HepG2 (cell line): ENCODE data around the gene DDN. TPM values are rescaled to one million over a fixed set of nuclear protein-coding genes. Genes with fewer than 3 reads are reported as not detected.
A peak's percentile ranks its signal among the peaks of the same experiment; 100 is the strongest.

ENCODE experiments used
- ATAC-seq: fragments of 200-7000 bp; cut with Tn5 transposase; 3 replicates; pipeline ENCODE4 v1.9.1; 2020; ENCODE audit warnings: mild to moderate bottlenecking, moderate library complexity
- BruUV-seq: library from RNA; stranded (reverse); fragments of 400-500 nt; replicated peaks from 2 replicates; lab custom pipeline; 2021; lab: Mats Ljungman, UMichigan
- CTCF ChIA-PET: fragments of 300-600 bp; formaldehyde crosslinking; extraction: SDS; loops from one replicate; lab custom pipeline; 2021; ENCODE audit warnings: low total read pairs, inconsistent platforms, low intra/inter-chr PET ratio; lab: Yijun Ruan, JAX
- POLR2A ChIA-PET: fragments of 350-600 bp; sonication (Branson Sonifier 250); formaldehyde crosslinking; loops from one replicate; lab custom pipeline; 2020; ENCODE audit warnings: antibody characterized with exemption, inconsistent platforms; lab: Yijun Ruan, JAX
- DNase-seq: peaks from one replicate; pipeline ENCODE4 v3.0.0-alpha.2; 2015; ENCODE audit warnings: low spot score
- FAIRE-seq: peaks from 3 replicates; lab custom pipeline; 2011; peaks lifted over from hg19 to GRCh38; lab: Jason Lieb, UNC
- H2AFZ ChIP-seq: one replicate; pipeline ENCODE4 v1.6.1; 2011; ENCODE audit warnings: low read length, inconsistent platforms
- H3K27ac ChIP-seq: fragments of 300-600 bp; 3 replicates; pipeline ENCODE4 v1.8.0; 2011; ENCODE audit warnings: mixed run types, mild to moderate bottlenecking, mixed read lengths, low read length, inconsistent platforms; ENCODE audit not compliant: insufficient read depth; ENCODE audit errors: extremely low read length
- H3K27me3 ChIP-seq, 2 experiments: fragments of 200-600 bp in 1 of 2; 2 replicates in 1 of 2; 3 replicates in 1 of 2; pipeline versions ENCODE4 v1.6.0 to v1.8.0; 2011; ENCODE audit warnings: low read length in 2 of 2, mild to moderate bottlenecking in 2 of 2, moderate library complexity in 2 of 2, inconsistent platforms in 1 of 2; ENCODE audit not compliant: insufficient read depth in 2 of 2, control insufficient read depth in 1 of 2
- H3K36me3 ChIP-seq, 2 experiments: fragments of 200-600 bp in 1 of 2; replicated peaks in 1 of 2; 2 replicates in 1 of 2; 3 replicates in 1 of 2; pipeline versions ENCODE4 v1.5.1 to v1.8.0; 2011; ENCODE audit warnings: low read length in 2 of 2, inconsistent platforms in 1 of 2; ENCODE audit not compliant: insufficient read depth in 2 of 2, control insufficient read depth in 1 of 2
- H3K4me1 ChIP-seq: 2 replicates; pipeline ENCODE4 v1.5.1; 2012; ENCODE audit warnings: low read length, inconsistent platforms; ENCODE audit not compliant: insufficient read depth
- H3K4me2 ChIP-seq: 2 replicates; pipeline ENCODE4 v1.6.0; 2011; ENCODE audit warnings: low read depth, low read length, inconsistent platforms
- H3K4me3 ChIP-seq, 3 experiments: fragments of 200-600 bp in 1 of 3; sonication (generic), shearing (Covaris generic) in 1 of 3; replicated peaks in 1 of 3; 2 replicates each; pipeline ENCODE4 v1.5.1; 2011 to 2016; ENCODE audit warnings: low read length in 3 of 3, inconsistent platforms in 2 of 3, low read depth in 2 of 3, mild to moderate bottlenecking in 2 of 3, control low read depth in 1 of 3, mixed read lengths in 1 of 3; ENCODE audit not compliant: insufficient read depth in 1 of 3
- H3K79me2 ChIP-seq: one replicate; pipeline ENCODE4 v1.6.1; 2011; ENCODE audit warnings: low read length, inconsistent platforms; ENCODE audit not compliant: insufficient read depth
- H3K9ac ChIP-seq: 2 replicates; pipeline ENCODE4 v1.6.0; 2011; ENCODE audit warnings: mild to moderate bottlenecking, low read depth, low read length, inconsistent platforms; ENCODE audit not compliant: insufficient read depth
- H3K9me3 ChIP-seq: 2 replicates; pipeline ENCODE4 v1.5.1; 2012; ENCODE audit warnings: mild to moderate bottlenecking, low read length
- H4K20me1 ChIP-seq: 2 replicates; pipeline ENCODE4 v1.6.0; 2011; ENCODE audit warnings: inconsistent platforms, mild to moderate bottlenecking, low read length, moderate library complexity; ENCODE audit not compliant: insufficient read depth
- ADNP ChIP-seq: sonication (generic); formaldehyde crosslinking; IDR thresholded peaks from 2 replicates; pipeline ENCODE4 v1.4.0; 2020; ENCODE audit warnings: missing genetic modification reagents
- CSRNP2 ChIP-seq: sonication (generic); formaldehyde crosslinking; conservative IDR thresholded peaks from 2 replicates; pipeline ENCODE4 v1.8.0; 2022; ENCODE audit warnings: low read depth, missing genetic modification reagents
- CTCF ChIP-seq: sonication (generic); formaldehyde crosslinking; IDR thresholded peaks from 2 replicates; pipeline ENCODE4 v1.5.0; 2020; ENCODE audit warnings: mild to moderate bottlenecking, missing genetic modification reagents, moderate library complexity
- FOXP1 ChIP-seq, 2 experiments: fragments of 450-650 bp in 1 of 2; IDR thresholded peaks; 2 replicates each; pipeline ENCODE4 v1.6.1; 2017 to 2018; ENCODE audit warnings: antibody characterized with exemption in 1 of 2
- MAX ChIP-seq: IDR thresholded peaks from 2 replicates; pipeline ENCODE4 v1.6.1; 2012; ENCODE audit warnings: inconsistent platforms
- PITX1 ChIP-seq: sonication (generic); formaldehyde crosslinking; IDR thresholded peaks from 2 replicates; pipeline ENCODE4 v1.5.1; 2020; ENCODE audit warnings: mild to moderate bottlenecking, missing genetic modification reagents
- RELA ChIP-seq: sonication (generic); formaldehyde crosslinking; IDR thresholded peaks from 2 replicates; pipeline ENCODE4 v1.4.0; 2020; ENCODE audit warnings: missing genetic modification reagents
- SMAD9 ChIP-seq: sonication (generic); formaldehyde crosslinking; IDR thresholded peaks from 2 replicates; pipeline ENCODE4 v1.5.1; 2020; ENCODE audit warnings: mild to moderate bottlenecking, missing genetic modification reagents
- STAG1 ChIP-seq: sonication (generic); formaldehyde crosslinking; IDR thresholded peaks from 2 replicates; pipeline ENCODE4 v1.4.0; 2020; ENCODE audit warnings: missing genetic modification reagents
- ZFP36L2 ChIP-seq: sonication (generic); formaldehyde crosslinking; IDR thresholded peaks from 2 replicates; pipeline ENCODE4 v1.4.0; 2020; ENCODE audit warnings: missing genetic modification reagents
- ZMAT5 ChIP-seq: sonication (generic); formaldehyde crosslinking; IDR thresholded peaks from 2 replicates; pipeline ENCODE4 v1.5.0; 2020; ENCODE audit warnings: mild to moderate bottlenecking, low read depth, missing genetic modification reagents, borderline replicate concordance
- ZNF335 ChIP-seq: sonication (generic); formaldehyde crosslinking; IDR thresholded peaks from 2 replicates; pipeline ENCODE4 v1.4.0; 2020; ENCODE audit warnings: missing genetic modification reagents
- WGBS: methylation state at CpG from one replicate; pipeline ENCODE4 v1.1.6; 2017; ENCODE audit warnings: low lambda C conversion rate; 5-methylcytosine and 5-hydroxymethylcytosine counted together
- in situ Hi-C: cut with HindIII; loops from 2 replicates; pipeline ENCODE4 v1.10.0; 2017; ENCODE audit warnings: low pct_unique_long_range_greater_than_20kb; ENCODE audit not compliant: extremely low pct_ligation_motif_present
- intact Hi-C: fragments of 100-400 bp; cut with micrococcal nuclease; formaldehyde crosslinking; loops from one replicate; pipeline ENCODE4 v1.10.0; 2022; ENCODE audit not compliant: unreplicated experiment
- polyA plus RNA-seq, 8 experiments: library from polyadenylated mRNA; depleted of rRNA in 3 of 8; stranded (reverse) in 7 of 8; unstranded in 1 of 8; fragments of >200 nt; fragmentation: Illumina TruSeq in 4 of 8; extraction: Trizol in 4 of 8; gene quantifications; 2 replicates each; pipeline versions ENCODE4 v1.2.1 to v1.2.3, GENCODE V29; 2011 to 2016; ENCODE audit warnings: low read depth in 4 of 8, missing spikeins in 1 of 8, mixed read lengths in 1 of 8; ENCODE audit not compliant: insufficient read depth in 1 of 8
- total RNA-seq, 5 experiments: library from RNA; depleted of rRNA; stranded (reverse); fragments of >200 nt; fragmentation: Illumina TruSeq; extraction: Trizol; gene quantifications; 2 replicates each; pipeline ENCODE4 v1.2.3, GENCODE V29; 2016; ENCODE audit warnings: low read depth in 1 of 5

DDN gene
- total and polyA plus RNA-seq, 2 of the 13 experiments (the other 11 are each of a cell fraction or from before 2014, with no cell fraction given) = 0.24 to 0.53 TPM

GRCh38 chr12:48972952-48973483 lies 26.2 kb downstream of the DDN start:
- CTCF ChIA-PET = interaction anchor here (2.7 kb wide), 1 partner anchor 22 kb away, joined by 11 read pairs; no protein-coding TSS in a partner anchor
- WGBS = 0% methylated on average over 1 of the region's 3 CpGs
- no peak for FAIRE-seq

GRCh38 chr12:48972213-48972951 lies 26.8 kb downstream of the DDN start:
- ATAC-seq (peak; percentile 42), FAIRE-seq (no peak), DNase-seq (no peak)
- H4K20me1 ChIP-seq = peaks cover 9% of the 10 kb centered on the region; the same call in 1 of the 2 replicates
- WGBS = 16% methylated on average over 15 of the region's 23 CpGs
- intact Hi-C loops = no loop called here
- in situ Hi-C loops = no loop called here
- H3K79me2 ChIP-seq = no peaks in the 10 kb centered on the region
- no TSS peak for BruUV-seq
- H2AFZ ChIP-seq = no peak overlapping the region
- no peaks in the 10 kb centered on the region for H3K9me3 ChIP-seq
- no peak overlapping the region for H3K4me2 ChIP-seq
- ChIA-PET CTCF (interaction anchor here (2.7 kb wide), 1 partner anchor 23 kb away, joined by 11 read pairs; no protein-coding TSS in a partner anchor), POLR2A (interaction anchor here (1.5 kb wide), 1 partner anchor 15 kb away, joined by 5 read pairs; the partner anchor contains the start of gene ARF3)
- H3K27ac ChIP-seq = no peak overlapping the region
- H3K4me1 ChIP-seq = peaks cover 56% of the 10 kb centered on the region
- no peaks in the 10 kb centered on the region for H3K36me3 ChIP-seq
- peaks cover 24 to 78% of the 10 kb centered on the region in 2 experiments for H3K27me3 ChIP-seq
- H3K9ac ChIP-seq = no peak overlapping the region
- H3K4me3 ChIP-seq = no peak overlapping the region
- TF ChIP-seq ZNF335 (CRISPR knock-in tag) (no peak), ADNP (CRISPR knock-in tag) (no peak), FOXP1 (IDR thresholded peaks at IDR 0.05) (no peak), FOXP1 (CRISPR knock-in tag; IDR thresholded peaks at IDR 0.05) (no peak), STAG1 (CRISPR knock-in tag) (peak; percentile 15; the same call in 1 of the 2 replicates), CTCF (peak; percentile 59), MAX (no peak), SMAD9 (CRISPR knock-in tag) (no peak), PITX1 (CRISPR knock-in tag) (no peak), ZMAT5 (CRISPR knock-in tag) (no peak), CSRNP2 (CRISPR knock-in tag) (no peak)

More at GRCh38 chr12:48972952-48973483, 26.2 kb downstream of the DDN start:
- Histone ChIP-seq H3K9me3 (no peaks in the 10 kb centered on the region), H3K4me2 (no peak overlapping the region), H3K79me2 (no peaks in the 10 kb centered on the region), H3K27ac (no peak overlapping the region), H3K27me3 (peaks cover 24 to 79% of the 10 kb centered on the region in 2 experiments), H2AFZ (no peak overlapping the region), H3K36me3 (no peaks in the 10 kb centered on the region), H3K9ac (no peak overlapping the region), H3K4me1 (peaks cover 62% of the 10 kb centered on the region), H3K4me3 (no peak overlapping the region), H4K20me1 (peaks cover 9% of the 10 kb centered on the region; the same call in 1 of the 2 replicates)
- in situ Hi-C loops (no loop called here), intact Hi-C loops (no loop called here)
- no peak for TF ChIP-seq ZFP36L2 (CRISPR knock-in tag)
- TF ChIP-seq RELA (CRISPR knock-in tag) = no peak
- DNase-seq (no peak), ATAC-seq (no peak)
- POLR2A ChIA-PET = interaction anchor here (1.2 kb wide), 1 partner anchor 15 kb away, joined by 3 read pairs; the partner anchor contains the start of gene ARF3
- BruUV-seq = no TSS peak
